ENCODE results near the gene C19orf73. TPM values are rescaled to one million over a fixed set of nuclear protein-coding genes. Genes with fewer than 3 reads are reported as not detected.

C19orf73 gene
- total and polyA plus RNA-seq, 9 of the 15 experiments (the other 6 are each of a cell fraction or from before 2014, with no cell fraction given): 0.08 to 7.4 (median 1.4) TPM

DNA sequence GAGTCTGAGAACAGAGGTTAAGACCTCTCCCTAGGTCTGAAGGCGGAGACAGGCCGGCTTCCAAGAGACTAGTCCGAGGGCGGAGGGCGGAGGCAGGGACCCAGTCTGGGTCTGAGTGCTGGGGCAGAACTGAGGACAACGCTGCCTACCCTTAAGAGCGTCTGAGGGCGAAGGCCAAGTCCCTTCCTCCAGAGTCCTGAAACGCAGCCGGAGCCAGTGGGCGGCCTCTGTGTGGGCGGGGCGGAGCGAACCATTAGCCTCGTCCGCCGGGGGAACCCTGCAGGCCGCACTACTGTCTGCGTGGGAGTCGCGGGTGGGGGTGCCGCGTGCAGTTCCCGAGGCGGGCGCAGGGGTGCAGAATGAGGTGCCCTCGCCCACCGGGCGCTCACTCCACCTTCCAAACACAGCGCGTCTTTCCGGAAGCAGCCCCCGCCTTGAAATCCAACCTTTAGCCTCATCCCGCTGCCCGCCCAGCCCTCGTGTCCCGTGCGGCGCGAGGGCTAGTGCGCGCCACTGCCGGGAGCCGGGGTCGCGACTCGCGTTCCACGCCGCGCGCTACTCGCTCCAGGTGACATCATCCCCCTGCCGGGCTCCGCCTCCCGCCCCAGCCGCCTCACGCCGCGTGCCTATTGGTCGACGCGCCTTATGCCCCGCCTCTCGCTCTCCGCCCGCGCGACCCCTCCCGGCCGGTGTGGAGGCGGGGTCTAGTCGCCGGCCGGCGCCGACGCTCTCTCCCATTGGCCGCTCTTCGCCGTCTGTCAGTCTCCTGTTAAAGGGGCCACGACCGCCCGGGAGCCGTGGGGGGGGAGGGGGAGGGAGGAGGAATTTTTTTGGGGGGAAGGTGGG lies at the start of gene C19orf73 (continued):
- TF ChIP-seq, protein P1, sequence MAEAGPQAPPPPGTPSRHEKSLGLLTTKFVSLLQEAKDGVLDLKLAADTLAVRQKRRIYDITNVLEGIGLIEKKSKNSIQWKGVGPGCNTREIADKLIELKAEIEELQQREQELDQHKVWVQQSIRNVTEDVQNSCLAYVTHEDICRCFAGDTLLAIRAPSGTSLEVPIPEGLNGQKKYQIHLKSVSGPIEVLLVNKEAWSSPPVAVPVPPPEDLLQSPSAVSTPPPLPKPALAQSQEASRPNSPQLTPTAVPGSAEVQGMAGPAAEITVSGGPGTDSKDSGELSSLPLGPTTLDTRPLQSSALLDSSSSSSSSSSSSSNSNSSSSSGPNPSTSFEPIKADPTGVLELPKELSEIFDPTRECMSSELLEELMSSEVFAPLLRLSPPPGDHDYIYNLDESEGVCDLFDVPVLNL (CRISPR knock-in tag; IDR thresholded peaks at IDR 0.05; ENCODE audit: low read depth): peak; percentile 75; the same call in 1 of the 2 replicates
- peak; percentile 94 for TF ChIP-seq CXXC5 (CRISPR knock-in tag; IDR thresholded peaks at IDR 0.05)
- TF ChIP-seq FOS (IDR thresholded peaks at IDR 0.05; ENCODE audit: extremely low read depth, insufficient read length): peak; percentile 52
- peak; percentile 90; the same call in 1 of the 2 replicates for TF ChIP-seq ERF (CRISPR knock-in tag; IDR thresholded peaks at IDR 0.05)
- peak; percentile 91; the same call in 1 of the 2 replicates for TF ChIP-seq JUN (IDR thresholded peaks at IDR 0.05; ENCODE audit: borderline replicate concordance, low read depth, low read length)
- TF ChIP-seq JUN (CRISPR knock-in tag; IDR thresholded peaks at IDR 0.05; ENCODE audit: borderline replicate concordance): peak; percentile 97
- peak; percentile 33 for TF ChIP-seq TAF1 (IDR thresholded peaks at IDR 0.05; ENCODE audit: control insufficient read depth, extremely low read depth, insufficient read depth, low read length, severe bottlenecking)
- TF ChIP-seq, protein P2, sequence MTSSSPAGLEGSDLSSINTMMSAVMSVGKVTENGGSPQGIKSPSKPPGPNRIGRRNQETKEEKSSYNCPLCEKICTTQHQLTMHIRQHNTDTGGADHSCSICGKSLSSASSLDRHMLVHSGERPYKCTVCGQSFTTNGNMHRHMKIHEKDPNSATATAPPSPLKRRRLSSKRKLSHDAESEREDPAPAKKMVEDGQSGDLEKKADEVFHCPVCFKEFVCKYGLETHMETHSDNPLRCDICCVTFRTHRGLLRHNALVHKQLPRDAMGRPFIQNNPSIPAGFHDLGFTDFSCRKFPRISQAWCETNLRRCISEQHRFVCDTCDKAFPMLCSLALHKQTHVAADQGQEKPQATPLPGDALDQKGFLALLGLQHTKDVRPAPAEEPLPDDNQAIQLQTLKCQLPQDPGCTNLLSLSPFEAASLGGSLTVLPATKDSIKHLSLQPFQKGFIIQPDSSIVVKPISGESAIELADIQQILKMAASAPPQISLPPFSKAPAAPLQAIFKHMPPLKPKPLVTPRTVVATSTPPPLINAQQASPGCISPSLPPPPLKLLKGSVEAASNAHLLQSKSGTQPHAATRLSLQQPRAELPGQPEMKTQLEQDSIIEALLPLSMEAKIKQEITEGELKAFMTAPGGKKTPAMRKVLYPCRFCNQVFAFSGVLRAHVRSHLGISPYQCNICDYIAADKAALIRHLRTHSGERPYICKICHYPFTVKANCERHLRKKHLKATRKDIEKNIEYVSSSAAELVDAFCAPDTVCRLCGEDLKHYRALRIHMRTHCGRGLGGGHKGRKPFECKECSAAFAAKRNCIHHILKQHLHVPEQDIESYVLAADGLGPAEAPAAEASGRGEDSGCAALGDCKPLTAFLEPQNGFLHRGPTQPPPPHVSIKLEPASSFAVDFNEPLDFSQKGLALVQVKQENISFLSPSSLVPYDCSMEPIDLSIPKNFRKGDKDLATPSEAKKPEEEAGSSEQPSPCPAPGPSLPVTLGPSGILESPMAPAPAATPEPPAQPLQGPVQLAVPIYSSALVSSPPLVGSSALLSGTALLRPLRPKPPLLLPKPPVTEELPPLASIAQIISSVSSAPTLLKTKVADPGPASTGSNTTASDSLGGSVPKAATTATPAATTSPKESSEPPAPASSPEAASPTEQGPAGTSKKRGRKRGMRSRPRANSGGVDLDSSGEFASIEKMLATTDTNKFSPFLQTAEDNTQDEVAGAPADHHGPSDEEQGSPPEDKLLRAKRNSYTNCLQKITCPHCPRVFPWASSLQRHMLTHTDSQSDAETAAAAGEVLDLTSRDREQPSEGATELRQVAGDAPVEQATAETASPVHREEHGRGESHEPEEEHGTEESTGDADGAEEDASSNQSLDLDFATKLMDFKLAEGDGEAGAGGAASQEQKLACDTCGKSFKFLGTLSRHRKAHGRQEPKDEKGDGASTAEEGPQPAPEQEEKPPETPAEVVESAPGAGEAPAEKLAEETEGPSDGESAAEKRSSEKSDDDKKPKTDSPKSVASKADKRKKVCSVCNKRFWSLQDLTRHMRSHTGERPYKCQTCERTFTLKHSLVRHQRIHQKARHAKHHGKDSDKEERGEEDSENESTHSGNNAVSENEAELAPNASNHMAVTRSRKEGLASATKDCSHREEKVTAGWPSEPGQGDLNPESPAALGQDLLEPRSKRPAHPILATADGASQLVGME (CRISPR knock-in tag; IDR thresholded peaks at IDR 0.05): peak; percentile 36; the same call in 1 of the 2 replicates
- TF ChIP-seq PHF8 (IDR thresholded peaks at IDR 0.05; ENCODE audit: borderline replicate concordance, low read length): peak; percentile 68; the same call in 1 of the 2 replicates
- TF ChIP-seq EGR1 (conservative IDR thresholded peaks at IDR 0.05): peak; percentile 99
- no peak for TF ChIP-seq SMAD2 (IDR thresholded peaks at IDR 0.05; ENCODE audit: low read depth, low read length)
- TF ChIP-seq KLF6 (CRISPR knock-in tag; IDR thresholded peaks at IDR 0.05; ENCODE audit: borderline replicate concordance): 0 out of 2 replicates have a peak, but pooled peaks have one; percentile 37
- TF ChIP-seq, protein P3, sequence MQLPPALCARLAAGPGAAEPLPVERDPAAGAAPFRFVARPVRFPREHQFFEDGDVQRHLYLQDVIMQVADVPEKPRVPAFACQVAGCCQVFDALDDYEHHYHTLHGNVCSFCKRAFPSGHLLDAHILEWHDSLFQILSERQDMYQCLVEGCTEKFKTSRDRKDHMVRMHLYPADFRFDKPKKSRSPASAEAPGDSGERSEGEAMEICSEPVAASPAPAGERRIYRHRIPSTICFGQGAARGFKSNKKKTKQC (CRISPR knock-in tag; IDR thresholded peaks at IDR 0.05): peak; percentile 48
- TF ChIP-seq SIX5 (IDR thresholded peaks at IDR 0.05; ENCODE audit: borderline replicate concordance in 1 of 2, insufficient read depth in 1 of 2, low read depth in 1 of 2, low read length in 2 of 2): 0 out of 4 replicates have a peak, but pooled peaks of 1 of the 2 experiments have one; percentile 30
- TF ChIP-seq U2AF1 (optimal IDR thresholded peaks at IDR 0.05; ENCODE audit: low read depth, low read length): peak; percentile 88
- TF ChIP-seq PHF21A (IDR thresholded peaks at IDR 0.05; ENCODE audit: borderline replicate concordance, low read depth): 0 out of 2 replicates have a peak, but pooled peaks have one; percentile 18
- peak; percentile 53 for TF ChIP-seq TBP (optimal IDR thresholded peaks at IDR 0.05; ENCODE audit: low read depth, low read length)
- TF ChIP-seq ZNF780A (CRISPR knock-in tag; IDR thresholded peaks at IDR 0.05): no peak
- peak; percentile 74; the same call in 1 of the 2 replicates for TF ChIP-seq ZBTB1 (CRISPR knock-in tag; IDR thresholded peaks at IDR 0.05; ENCODE audit: borderline replicate concordance, low read depth)

Data from K562 (cell line).